ENCODE data around the gene TCTA.
"Not testable (repeated sequence)": the region's sequence is repeated elsewhere in the genome, so short reads cannot be mapped to it uniquely, and the experiment has no call there.

TCTA gene

DNA sequence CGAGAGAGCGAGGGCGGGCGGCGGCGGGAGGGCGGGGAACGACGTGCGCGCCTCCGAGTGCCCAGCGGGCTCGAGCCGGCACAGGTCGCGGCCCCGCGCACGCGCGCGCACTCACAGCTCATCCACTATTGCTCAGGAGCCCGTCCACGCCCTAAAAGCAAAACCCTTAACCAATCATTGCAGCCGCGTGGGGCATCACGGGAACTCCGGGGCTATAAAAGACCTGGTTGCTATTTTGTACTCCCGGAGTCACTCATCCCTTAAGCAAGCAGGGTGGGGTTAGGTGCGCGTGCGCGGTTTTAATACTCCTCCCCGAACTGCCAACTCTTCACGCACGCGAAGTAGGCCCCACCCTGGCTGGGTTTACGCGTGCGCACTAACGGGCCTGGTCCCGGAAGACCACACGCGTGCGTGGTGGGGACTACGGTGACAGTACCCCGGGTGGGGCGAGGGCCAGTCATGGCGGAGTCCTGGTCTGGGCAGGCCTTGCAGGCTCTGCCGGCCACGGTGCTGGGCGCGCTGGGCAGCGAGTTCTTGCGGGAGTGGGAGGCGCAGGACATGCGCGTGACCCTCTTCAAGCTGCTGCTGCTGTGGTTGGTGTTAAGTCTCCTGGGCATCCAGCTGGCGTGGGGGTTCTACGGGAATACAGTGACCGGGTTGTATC, at the start of gene TCTA, which contains the start of gene RHOA:
Gene TCTA (plus strand): TSS at position 456 of the 664 bp plus-strand sequence. CDS start 4 bp downstream, at position 460.
Gene RHOA (minus strand): TSS at position 9 of the 664 bp plus-strand sequence. CDS start 36,387 bp downstream, outside the sequence.
- DNase-seq (ENCODE audit: low read depth), result peak; percentile 100

DNA sequence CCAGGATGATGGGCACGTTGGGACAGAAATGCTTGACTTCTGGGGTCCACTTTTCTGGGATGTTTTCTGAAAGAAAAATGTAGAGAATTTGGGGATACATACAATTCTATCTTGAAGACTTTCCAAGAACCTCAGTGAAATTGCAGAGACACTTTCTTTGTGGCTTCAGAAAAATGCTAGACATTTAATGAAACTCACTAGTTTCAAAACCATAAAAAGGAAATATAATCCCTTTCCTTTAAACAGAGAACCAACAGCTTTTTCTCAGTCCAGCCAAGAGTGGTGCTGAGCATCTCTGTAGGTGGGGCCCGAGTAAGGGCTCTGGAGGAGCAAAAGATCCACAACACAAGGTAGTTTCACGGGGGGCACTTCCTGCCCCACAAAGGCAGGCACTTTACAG, 49.7 kb upstream of the TCTA start:
- DNase-seq (ENCODE audit: low read depth), result no peak

GRCh38 chr3:49370585-49371290, 41.5 kb upstream of the TCTA start:
- DNase-seq (ENCODE audit: low read depth), result no peak

GRCh38 chr3:49371946-49372345, 40.3 kb upstream of the TCTA start:
- DNase-seq (ENCODE audit: low read depth), result no peak

DNA sequence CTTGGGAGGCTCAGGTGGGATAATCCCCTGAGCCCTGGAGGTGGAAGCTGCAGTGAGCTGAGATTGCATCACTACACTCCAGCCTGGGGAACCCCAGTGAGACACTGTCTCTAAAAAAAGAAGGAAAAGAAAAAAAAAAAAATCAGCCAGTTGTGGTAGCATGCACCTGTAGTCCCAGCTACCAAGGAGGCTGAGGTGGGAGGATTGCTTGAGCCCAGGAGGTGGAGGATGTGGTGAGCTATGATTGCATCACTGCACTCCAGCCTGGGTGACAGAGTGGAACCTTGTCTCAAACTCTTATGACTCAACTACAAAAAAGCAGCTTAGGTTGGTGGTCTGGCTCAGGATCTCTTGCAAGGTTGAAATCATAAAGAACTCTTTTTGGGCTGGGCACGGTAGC, 34.7 kb upstream of the TCTA start:
- DNase-seq (ENCODE audit: low read depth), result peak; percentile 65

DNA sequence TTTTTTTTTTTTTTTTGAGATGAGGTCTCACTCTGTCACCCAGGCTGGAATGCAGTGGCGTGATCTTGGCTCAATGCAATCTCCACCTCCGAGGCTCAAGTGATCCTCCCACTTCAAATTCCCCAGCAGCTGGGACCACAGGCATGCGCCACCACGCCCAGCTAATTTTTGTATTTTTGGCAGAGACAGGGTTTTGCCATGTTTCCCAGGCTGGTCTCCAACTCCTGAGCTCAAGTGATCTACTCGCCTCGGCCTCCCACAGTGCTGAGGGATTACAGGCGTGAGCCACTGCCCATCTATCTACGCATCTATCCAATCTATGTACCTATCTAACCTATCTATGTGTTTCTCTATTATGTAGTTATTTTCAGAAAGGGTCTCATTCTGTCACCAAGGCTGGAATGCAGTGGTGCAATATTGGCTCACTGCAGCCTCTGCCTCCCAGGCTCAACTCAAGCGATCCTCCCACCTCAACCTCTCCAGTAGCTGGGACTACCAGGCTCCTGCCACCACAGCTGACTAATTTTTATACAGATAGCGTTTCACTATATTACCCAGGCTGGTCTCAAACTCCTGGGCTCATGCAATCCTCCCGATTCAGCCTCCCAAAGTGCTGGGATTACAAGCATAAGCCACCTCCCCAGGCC, 33.9 kb upstream of the TCTA start:
- peak; percentile 83 for DNase-seq (ENCODE audit: low read depth)

GRCh38 chr3:49383387-49383786, 28.8 kb upstream of the TCTA start:
- no peak for DNase-seq (ENCODE audit: low read depth)

DNA sequence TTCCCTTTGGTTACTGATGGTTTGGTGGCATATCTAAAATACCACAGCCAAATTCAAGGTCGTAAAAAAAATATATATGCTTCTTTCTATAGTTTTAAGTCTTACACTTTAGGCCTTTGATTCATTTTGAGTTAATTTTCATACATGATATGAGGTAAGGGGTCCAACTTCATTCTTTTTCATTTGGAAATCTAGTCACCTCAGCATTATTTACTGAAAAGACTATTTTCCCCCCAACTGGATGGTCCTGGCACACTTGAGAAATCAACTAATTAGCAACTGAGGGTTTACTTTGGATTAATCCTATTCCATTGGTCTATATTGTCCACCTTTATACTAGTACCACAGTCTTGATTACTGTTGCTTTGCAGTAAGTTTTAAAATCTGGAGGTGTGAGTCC, 26.6 kb upstream of the TCTA start:
- DNase-seq (ENCODE audit: low read depth), result no peak

DNA sequence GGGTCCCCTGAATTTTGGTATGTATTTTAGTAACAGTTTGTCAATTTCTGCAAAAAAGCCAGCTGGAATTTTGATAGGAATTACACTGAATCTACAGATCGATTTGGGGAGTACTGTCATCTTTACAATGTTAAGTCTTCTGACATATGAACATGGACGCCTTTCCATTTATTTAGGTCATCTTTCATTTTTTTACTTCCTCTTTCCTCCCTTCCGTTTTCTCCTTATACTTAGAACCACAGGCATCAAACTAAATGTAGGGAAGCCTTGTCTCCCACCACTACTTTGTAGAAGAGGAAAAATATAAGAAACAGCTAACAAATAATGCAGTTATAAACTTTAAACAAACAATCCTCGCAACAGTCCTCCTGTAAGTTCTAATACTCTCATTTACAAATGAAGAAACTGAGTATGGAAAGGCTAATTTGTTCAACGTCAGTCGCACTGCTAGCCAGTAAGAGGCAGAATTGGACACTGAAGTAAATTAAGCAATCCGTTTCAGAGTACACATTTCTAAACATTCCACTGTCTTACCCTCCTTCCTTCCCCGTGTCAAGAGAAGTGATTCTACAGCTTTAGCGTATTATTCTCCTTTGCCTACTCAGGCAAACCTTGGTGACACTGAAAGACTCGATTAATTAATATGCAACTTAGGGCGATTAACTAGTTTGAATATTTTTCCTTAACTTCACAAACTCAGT, 26.0 kb upstream of the TCTA start:
- DNase-seq (ENCODE audit: low read depth), result peak; percentile 50

DNA sequence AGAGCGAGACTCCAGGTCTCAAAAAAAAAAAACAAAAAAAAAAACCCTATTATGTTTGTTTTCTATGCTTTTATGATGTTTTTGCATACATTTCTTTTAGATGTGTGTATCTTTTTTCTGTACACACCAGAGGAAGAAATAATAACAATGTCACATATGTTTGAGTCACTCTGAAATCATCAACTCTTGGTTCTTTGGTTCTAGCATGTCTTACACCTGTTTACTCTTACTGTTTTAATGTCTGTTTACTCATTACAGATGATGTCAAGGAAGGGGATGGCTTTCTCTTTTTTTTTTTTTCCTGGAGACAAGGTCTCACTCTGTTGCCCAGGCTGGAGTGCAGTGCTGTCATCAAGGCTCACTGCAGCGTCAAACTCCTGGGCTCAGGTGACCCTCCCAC, 24.5 kb upstream of the TCTA start:
- no peak for DNase-seq (ENCODE audit: low read depth)

DNA sequence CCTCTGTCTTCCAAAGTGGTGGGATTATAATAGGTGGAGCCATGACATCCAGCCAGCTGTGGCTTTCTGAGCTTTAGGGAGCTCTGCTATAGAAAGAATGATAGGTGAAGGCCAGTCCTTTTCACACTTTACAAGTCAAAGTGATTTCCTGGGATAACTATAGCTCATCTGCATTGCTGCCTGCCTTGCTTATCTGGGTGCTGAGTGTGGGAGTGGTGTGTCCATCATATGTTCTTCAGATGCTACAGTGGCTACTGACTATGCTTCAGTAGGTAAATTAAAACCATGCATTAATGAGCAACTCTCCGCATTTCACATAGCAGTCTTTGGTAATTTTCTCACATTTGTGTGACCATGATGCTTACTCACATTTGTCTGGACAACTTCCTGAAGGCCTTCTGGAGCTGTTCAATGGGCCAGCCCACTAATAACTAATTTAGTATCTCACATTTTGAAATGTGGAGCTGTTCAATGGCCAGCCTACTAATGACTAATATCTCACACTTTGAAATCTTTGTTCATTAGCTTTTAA, 23.9 kb upstream of the TCTA start:
- peak; percentile 21 for DNase-seq (ENCODE audit: low read depth)

GRCh38 chr3:49389297-49389696, 22.9 kb upstream of the TCTA start:
- no peak for DNase-seq (ENCODE audit: low read depth)

DNA sequence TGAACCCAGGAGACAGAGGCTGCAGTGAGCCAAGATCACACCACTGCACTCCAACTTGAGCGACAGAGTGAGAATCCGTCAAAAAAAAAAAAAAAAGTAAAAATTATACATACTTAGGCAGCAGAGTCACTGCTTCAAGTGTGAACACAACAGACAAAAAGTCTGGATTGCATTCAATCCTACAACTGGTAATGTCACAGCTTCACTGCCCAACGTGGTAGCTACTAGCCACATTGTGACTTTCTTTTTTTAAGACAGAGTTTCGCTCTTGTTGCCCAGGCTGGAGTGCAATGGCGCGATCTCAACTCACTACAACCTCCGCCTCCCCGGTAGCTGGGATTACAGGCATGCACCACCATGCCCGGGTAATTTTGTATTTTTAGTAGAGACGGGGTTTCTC, 20.9 kb upstream of the TCTA start:
- DNase-seq (ENCODE audit: low read depth), result not testable (repeated sequence)

GRCh38 chr3:49397470-49397869, 14.8 kb upstream of the TCTA start:
- peak; percentile 74 for DNase-seq (ENCODE audit: low read depth)

DNA sequence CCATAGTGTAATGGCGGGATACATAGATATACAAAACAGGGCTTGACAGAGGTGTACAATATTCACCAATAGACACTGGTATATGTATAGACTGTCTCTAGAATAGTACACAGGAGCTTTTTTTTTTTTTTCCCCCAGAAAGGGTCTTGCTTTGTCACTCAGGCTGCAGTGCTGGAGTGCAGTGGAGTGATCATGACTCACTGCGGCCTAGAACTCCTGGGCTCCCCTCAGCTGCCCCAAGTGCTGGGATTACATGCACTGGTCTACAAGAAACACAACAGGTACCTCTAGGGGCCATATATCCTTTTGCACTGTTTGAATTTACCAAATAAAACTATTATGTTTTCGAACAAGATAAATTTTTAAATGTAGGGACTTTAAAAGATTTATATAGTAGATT, 12.8 kb upstream of the TCTA start:
- peak; percentile 58 for DNase-seq (ENCODE audit: low read depth)

DNA sequence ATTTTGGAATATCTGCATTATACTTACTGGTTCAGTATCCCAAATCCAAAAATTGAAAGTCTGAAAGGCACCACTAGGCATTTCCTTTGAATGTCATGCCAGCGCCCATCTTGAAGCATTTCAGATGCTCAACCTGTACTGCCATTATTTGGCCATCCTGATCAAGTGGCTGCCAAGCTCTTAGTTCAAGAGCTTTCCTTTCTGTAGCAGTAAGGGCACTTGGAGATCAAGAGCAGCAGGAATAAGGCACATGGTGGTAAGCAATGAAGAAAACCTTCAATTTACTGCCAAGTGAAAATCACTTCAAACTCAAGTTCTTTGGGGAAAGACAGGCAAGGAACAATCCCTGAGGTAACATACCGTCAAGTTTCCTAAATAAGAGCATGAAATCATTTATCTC, 10.5 kb upstream of the TCTA start:
- no peak for DNase-seq (ENCODE audit: low read depth)

- no peak for DNase-seq (ENCODE audit: low read depth)
These were observed 8.3 kb upstream of the TCTA start for GRCh38 chr3:49403891-49404290.

GRCh38 chr3:49405570-49405969, 6.7 kb upstream of the TCTA start:
- DNase-seq (ENCODE audit: low read depth), result not testable (repeated sequence)

DNA sequence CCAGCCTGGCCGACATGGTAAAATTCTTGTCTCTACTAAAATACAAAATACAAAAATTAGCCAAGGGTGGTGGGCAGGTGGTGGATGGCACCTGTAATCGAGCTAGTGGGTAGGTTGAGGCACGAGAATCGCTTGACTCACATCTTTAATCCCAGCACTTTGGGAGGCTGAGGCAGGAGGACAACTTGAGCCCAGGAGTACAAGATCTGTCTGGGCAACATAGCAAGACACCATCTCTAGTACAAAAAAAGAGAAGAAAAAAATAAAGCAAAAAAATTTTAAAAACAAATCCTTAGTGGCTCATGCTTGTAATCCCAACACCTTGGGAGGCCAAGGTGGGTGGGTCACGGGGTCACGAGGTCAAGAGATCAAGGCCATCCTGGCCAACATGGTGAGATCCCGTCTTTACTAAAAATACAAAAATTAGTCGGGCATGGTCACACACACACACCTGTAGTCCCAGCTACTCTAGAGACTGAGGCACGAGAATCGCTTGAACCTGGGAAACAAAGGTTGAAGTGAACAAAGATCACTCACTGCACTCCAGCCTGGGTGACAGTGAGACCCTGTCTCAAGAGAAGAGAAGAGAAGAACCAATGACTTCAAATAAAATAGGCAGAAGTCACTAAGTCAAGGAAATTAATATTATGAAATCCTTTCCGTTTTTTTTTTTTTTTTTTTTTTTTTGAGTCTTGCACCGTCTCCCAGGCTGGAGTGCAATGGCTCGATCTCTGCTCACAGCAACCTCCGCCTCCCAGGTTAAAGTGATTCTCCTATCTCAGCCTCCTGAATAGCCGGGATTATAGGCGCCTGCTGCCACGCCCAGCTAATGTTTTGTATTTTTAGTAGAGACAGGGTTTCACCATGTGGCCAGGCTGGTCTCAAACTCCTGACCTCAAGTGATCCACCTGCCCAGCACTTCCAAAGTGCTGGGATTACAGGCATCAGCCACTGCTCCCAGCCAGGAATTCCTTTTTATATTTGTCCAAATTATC, 5.4 kb upstream of the TCTA start:
- DNase-seq (ENCODE audit: low read depth), result no peak

- DNase-seq (ENCODE audit: low read depth), result no peak
These were observed 2.0 kb upstream of the TCTA start for GRCh38 chr3:49410066-49410845.
